ENCODE measurements around the gene MIX23. TPM values are rescaled to one million over a fixed set of nuclear protein-coding genes. Genes with fewer than 3 reads are reported as not detected.

Gene MIX23
- total RNA-seq, 1 experiment from 2014 or later = 80.6 TPM

DNA sequence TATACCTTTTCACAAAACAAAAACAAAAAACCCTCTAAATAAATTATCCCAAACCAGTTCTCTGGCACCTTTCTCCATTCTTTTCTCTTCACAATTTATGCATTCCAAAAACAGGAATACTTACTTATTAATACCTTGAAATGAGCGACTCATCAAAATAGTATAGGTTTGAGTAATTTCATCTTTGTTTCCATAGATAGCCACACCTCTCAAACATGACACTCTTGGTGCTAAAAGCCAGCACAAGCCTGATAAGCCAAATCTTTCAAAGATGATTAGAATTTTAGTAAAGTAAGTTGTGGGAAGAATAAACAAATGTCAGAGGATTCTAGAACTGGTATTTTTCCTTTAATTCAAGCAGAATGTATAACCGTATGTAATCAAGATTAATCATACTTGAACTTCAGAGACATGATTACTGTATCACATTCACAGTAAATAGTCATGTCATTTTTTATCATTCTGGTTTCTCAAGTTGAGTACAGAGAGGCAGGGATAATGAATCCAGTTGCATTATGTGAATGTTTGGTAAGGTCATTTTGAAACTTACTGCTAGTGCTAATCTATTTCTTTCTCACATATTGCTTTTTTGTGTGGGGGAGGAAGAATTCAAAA, 44.9 kb upstream of the MIX23 start:
- Histone ChIP-seq H2BK12ac (ENCODE audit: insufficient read length, low read depth, low read length) (no peak overlapping the region), H3K4me2 (ENCODE audit: insufficient read depth, insufficient read length, low read length) (no peak overlapping the region), H3K18ac (ENCODE audit: insufficient read length, low read depth, low read length) (no peak overlapping the region), H2BK15ac (ENCODE audit: low read depth, low read length) (no peak overlapping the region), H3K4me1 (ENCODE audit: insufficient read depth, low read length) (no peaks in the 10 kb centered on the region), H4K20me1 (ENCODE audit: control insufficient read depth, insufficient read depth, insufficient read length) (no peaks in the 10 kb centered on the region), H3K56ac (ENCODE audit: insufficient read length, low read depth, low read length) (no peak overlapping the region), H2BK120ac (ENCODE audit: low read depth, low read length, poor library complexity, severe bottlenecking) (no peak overlapping the region), H3K4ac (ENCODE audit: low read depth, low read length) (no peak overlapping the region), H3K9me3 (ENCODE audit: control insufficient read depth, low read depth, low read length) (no peaks in the 10 kb centered on the region), H3K23ac (ENCODE audit: insufficient read length, low read depth, low read length) (no peak overlapping the region), H4K8ac (replicated peaks; ENCODE audit: insufficient read length, low read depth, low read length) (no peak overlapping the region), H3K79me1 (ENCODE audit: insufficient read depth, low read depth, low read length, poor library complexity, severe bottlenecking) (no peaks in the 10 kb centered on the region), H3K79me2 (ENCODE audit: insufficient read depth, low read length) (no peaks in the 10 kb centered on the region), H2BK20ac (ENCODE audit: low read depth, low read length, poor library complexity, severe bottlenecking) (no peak overlapping the region), H2BK5ac (ENCODE audit: insufficient read length, low read length) (no peak overlapping the region), H2AFZ (ENCODE audit: low read length) (no peak overlapping the region), H3K27me3 (ENCODE audit: insufficient read depth, low read length) (no peaks in the 10 kb centered on the region), H3T11ph (ENCODE audit: low read length) (no peak overlapping the region), H3K27ac (ENCODE audit: insufficient read length, low read depth, low read length) (no peak overlapping the region), H3K14ac (ENCODE audit: insufficient read depth, low read length) (no peak overlapping the region), H3K23me2 (ENCODE audit: insufficient read length, low read depth, low read length, poor library complexity, severe bottlenecking) (no peaks in the 10 kb centered on the region), H4K91ac (ENCODE audit: insufficient read length, low read depth, low read length) (no peak overlapping the region), H3K9ac (ENCODE audit: extremely low read depth, insufficient read length, low read length) (no peak overlapping the region), H2AK5ac (ENCODE audit: insufficient read length, low read length) (no peak overlapping the region), H4K5ac (ENCODE audit: insufficient read length, low read depth, low read length) (no peak overlapping the region)
- Mint-ChIP-seq H3K36me3 (ENCODE audit: insufficient read depth in 1 of 3, low read depth in 3 of 3) (peaks cover 3 to 57% (median 32%) of the 10 kb centered on the region in 3 experiments; a peak in 6 of 7 replicates), H3K27ac (peak overlapping the region in 1 of 3 experiments; percentile 42; a peak in 1 of 7 replicates), H3K4me3 (no peak overlapping the region), H3K9me3 (no peaks in the 10 kb centered on the region), H3K27me3 (ENCODE audit: low read depth) (no peaks in the 10 kb centered on the region), H3K4me1 (no peaks in the 10 kb centered on the region)
- WGBS (ENCODE audit: extremely low coverage, insufficient read length, low lambda C conversion rate) = no CpG with 5 or more reads among the region's 2 CpGs
- TF ChIP-seq, protein P1, sequence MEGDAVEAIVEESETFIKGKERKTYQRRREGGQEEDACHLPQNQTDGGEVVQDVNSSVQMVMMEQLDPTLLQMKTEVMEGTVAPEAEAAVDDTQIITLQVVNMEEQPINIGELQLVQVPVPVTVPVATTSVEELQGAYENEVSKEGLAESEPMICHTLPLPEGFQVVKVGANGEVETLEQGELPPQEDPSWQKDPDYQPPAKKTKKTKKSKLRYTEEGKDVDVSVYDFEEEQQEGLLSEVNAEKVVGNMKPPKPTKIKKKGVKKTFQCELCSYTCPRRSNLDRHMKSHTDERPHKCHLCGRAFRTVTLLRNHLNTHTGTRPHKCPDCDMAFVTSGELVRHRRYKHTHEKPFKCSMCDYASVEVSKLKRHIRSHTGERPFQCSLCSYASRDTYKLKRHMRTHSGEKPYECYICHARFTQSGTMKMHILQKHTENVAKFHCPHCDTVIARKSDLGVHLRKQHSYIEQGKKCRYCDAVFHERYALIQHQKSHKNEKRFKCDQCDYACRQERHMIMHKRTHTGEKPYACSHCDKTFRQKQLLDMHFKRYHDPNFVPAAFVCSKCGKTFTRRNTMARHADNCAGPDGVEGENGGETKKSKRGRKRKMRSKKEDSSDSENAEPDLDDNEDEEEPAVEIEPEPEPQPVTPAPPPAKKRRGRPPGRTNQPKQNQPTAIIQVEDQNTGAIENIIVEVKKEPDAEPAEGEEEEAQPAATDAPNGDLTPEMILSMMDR (conservative IDR thresholded peaks at IDR 0.05) = no peak
- DNase-seq = no peak
